GM18511 (cell line): ENCODE measurements around the gene RBM20.

Source experiments
- ATAC-seq: cut with Tn5 transposase; IDR thresholded peaks from one replicate; pipeline ENCODE4 v1.9.1; 2021; ENCODE audit warnings: mild to moderate bottlenecking, moderate library complexity; ENCODE audit not compliant: unreplicated experiment

The RBM20 gene

DNA sequence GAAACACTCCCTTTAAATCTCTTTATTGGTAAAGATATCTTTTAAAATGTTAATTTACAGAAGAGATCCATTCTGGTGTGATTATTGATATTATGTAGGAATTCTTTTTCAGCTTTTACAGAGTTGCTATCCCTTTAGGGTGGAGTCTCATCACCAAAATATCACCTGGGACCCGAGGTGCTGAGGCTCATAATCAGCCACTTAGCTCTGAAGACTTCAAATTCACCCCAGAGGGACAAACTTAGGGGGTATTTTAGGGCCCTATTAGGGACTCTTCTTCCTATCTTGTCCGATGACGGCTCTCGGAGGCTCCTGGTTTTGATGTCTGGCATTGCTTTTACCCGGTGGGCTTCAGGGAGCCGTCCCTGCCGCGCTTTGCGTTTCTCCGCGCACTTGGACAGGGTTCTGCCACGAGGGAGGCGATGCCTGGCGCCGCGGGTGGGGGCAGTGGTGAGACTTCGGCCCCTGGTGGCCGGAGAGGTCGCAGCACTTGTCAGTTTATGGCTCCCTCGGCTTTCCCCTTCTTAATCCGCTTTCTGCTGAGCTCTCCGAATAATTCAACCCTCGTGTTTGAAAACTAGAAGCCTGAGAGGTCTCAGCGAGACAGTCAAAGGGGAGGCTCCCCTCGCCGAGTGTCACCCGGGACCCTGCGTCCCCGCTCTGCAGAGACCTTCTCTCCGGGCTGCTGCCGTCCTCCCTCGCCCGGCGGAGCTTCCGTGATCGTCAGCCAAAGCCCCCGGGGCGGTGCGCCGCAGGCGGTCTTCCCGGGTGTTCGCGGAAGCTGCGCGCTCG, 27.8 kb downstream of the RBM20 start:
- peak; percentile 99 for ATAC-seq

DNA sequence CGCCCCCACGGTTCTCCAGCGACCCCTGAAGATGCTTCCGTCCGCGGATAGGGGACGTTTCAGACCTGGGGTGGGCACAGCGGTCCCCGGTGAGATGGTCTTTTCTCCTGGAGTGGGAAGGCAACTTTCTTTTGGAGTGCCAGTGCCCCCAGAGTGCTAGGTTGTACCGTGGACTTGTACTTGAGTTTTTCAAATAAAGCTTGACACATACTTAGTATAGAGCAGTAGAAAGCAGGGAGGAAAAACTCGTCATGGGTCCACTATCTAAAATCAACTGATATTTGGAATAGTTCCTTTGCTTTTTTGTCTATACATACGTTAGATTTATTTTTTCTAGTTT, 28.4 kb downstream of the RBM20 start:
- peak; percentile 47 for ATAC-seq

DNA sequence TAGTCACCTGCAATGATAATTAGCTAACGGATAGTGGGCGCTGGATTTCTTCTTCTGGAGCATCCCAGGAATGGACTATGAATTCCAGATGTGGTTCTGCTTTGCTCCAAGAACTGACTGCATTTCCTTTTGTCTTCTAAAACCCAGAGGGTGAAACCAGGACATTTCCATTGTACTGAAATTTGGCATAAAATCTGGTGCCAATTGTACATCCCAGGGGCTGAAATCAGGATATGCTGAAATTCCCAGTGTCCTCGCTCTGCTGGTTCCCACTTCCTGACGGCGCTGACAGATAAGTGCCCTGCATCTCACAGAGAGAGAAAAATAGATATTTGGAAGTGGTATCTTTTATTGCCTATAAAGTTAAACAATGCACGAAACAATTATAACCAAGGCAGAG, 31.9 kb downstream of the RBM20 start:
- no peak for ATAC-seq

DNA sequence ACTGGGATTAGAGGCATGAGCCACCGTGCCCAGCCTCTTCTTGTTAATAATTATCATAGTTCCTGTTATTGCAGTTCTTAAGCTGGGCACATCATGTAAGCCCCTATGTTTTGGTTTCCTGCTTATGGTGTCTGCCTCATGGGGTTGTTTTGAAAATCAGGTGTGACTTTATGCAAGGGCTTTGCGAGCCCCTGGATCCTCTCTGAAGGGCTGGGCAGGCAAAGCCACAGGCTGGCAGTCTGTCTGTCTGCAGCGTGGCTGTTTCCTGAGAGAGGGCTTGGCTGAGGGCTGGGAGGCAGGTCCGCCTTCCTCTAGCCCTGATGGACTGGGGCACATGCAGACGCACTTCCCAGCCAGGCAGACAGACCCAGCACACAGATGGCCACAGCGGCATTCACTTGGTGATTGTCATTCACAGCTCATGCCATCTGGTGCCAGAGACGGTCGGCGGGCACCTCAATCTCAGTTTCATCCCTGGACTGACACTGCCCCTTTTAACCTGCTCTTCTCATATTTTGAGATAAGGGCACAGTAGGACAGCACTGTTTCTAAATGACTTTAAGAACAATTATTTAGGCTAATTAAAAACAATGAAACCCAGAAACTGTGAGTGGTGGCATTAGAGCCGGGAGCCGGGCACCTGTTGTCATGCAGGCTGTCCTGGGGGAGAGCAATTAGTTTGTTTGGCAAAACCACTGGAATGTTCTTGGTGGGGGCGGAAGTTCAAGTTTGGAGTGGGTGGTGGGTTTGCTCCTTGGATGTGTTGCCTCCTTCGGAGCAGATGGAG, 35.5 kb downstream of the RBM20 start:
- ATAC-seq, result no peak

DNA sequence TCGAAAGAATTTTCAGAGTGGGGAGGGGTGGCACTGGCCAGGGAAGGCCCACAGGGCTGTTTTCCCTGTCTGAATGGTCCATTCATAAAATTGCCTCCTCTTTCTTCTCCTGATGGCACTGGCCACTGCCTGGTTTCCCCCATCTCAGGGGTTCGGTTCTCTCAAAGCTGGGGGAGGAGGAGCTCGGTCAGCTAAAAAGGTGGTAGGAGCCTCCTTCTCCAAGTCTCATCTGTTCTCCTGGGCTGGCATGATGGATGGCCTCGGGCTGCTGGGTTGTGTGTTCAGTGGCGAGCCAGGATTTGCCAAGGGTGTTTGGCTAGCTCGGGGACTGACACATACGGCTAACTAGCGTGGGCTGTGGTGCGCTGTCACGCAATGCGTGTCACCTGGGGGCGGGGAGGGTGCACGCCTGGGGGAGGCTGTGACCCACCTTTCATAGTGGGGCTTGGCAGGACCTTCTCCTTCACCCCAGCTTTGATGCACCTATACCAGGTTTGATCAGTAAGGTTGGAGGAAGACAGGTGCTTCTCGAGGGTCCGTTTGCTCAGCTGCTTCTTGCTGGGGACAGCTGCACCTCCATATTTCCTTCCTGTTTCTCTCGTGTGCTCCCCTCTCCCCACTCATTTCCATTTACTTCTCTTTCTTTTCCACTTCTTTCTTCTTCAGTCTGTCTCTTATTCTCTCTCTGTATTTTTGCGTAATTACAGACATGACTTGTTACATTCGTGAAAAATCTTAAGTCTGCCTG, 36.3 kb downstream of the RBM20 start:
- no peak for ATAC-seq

DNA sequence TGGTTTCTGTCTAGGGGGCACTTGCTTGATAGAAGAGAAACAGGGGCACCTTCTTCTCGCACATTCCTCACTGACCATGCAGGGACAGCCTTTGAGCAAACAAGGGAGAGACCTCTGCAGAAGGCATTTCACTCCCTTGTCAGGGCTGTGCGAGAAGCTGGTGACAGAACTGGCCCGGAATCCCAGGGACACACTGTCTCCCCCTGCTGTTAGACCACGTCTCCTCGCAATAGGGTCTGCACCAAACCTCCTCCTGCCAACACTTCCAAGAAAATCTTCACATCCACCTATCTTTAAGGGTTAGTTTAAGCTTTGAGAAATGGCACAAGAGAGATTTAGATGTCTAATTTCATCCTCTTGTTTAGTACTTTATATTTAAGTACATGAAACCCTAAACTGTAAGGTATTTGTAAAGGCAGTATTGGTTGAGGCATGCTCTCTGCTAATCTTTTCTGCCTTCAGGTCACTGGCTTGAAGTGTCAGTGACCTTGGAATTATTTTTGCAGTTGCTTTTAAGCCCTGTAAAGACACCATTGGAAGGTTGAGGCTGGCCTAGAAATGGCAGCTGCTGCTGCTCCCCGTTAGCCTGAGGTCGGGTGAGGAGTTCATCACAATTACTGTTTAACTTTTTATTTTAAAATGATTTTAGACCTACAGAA, 37.0 kb downstream of the RBM20 start:
- ATAC-seq, result no peak

DNA sequence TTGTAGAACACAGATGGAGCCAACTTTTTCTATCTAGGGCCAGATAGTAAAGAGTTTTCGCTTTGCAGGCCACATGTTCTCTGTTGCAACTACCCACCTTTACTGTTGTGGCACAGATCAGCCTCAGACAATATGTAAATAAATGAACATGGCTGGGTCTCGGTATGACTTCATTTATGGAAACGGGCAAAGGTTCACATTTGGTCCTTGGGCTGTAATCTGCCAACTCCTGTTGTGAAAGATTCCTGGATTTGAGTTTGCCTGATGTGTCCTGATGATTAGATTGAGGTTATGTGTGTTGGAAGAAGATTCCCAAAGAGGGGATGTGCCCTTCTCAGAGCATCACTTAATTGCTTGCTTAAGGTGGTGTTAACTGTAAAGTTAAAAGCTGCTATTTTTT, 38.2 kb downstream of the RBM20 start:
- no peak for ATAC-seq

DNA sequence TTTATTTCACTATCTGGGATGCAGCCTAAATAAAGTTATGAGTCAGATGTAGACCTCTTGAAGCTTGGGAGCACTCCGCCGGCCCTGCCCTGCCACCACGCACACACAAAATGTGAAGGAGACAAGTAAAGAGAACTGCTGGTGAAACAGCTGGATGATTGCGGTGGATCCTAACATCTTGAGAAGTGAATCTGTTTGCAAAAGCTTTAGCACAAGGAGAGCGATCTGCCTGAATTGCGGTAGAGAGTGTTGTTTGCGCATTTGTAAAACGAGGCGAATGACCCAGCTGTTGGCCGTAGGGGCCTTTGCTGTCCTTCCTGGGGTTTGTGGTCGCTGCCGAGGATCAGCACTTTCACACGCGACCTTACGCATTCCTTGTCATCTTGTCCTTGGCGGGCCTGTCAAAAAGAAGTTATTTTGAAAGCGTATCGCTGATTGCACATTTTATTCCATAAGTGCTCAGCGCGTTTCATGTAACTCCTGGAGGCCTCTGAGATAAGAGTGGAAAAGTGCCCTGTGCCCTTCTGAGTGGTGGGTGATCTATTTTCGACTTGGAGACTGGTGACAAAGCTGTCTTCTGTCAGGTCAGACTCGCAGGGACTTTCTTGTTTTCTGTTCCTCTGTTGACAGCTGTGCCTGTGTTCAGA, 40.8 kb downstream of the RBM20 start:
- no peak for ATAC-seq

DNA sequence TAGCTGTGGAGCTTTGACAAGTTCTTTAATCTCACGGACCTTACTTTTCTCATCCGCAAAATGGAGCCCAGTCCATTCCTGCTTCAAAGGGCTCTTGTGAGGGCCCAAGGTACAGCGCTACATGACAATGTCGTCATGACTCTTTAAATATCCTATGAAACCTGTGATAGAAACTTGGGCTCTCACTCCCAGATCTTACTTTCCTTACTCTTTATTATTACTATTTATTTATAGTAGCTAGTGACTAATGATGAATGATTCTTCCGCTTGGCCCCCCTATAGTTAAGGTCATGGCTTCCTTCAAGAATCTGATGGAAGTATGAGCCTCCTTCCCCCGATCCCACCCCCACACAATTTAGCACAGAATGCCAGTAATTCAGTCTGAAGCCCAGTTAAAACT, 41.9 kb downstream of the RBM20 start:
- ATAC-seq, result no peak

DNA sequence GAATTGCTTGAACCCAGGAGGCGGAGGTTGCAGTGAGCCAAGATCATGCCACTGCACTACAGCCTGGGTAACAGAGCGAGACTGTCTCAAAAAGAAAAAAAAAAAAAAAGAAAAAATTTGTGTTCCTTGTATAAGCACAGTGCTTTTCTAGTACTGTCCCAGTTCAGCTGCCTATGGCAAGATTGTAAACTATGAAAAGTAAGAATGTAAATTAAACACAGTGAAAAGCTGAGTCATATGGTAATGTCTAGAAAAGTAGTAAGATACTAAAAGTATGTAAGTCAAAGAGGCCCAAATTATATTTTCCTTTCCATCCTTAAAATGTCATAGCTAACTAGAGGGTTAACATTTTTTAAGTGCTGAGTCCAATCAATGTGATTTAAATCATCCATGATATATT, 42.8 kb downstream of the RBM20 start:
- no peak for ATAC-seq

DNA sequence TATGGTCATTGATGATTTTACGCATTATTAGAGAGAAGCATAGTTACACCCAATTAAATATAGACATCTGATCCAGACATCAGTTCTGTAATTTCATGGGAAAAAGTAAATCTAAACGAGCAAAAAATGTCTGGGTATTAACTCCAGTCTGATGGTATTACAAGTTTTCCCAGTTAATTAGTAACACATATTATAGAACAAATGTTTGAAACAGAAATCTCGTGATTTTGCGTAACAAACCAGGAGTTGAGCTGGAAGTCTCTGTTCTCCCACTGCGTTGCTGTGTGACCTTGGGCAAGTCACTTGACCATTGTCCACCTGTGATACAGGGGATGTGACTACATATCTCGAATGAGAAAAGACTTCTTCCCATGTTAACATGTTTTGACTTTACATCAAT, 43.3 kb downstream of the RBM20 start:
- ATAC-seq, result no peak

DNA sequence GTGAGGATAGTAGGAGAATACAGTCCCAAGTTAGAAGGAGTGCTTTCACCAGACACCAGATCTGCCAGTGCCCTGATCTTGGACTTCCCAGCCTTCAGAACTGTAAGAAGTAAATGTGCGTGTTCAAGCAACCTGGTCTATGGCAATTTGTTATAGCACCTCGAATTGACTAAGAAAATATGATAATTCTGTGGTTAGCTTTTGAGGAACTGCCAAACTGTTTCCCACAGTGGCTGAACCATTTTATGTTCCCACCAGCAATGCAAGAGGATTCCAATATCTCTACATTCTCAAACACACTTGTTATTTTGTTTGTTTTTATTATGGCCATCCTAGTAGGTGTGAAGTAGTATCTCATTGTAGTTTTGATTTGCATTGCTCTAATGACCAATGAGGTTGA, 47.0 kb downstream of the RBM20 start:
- ATAC-seq, result no peak

DNA sequence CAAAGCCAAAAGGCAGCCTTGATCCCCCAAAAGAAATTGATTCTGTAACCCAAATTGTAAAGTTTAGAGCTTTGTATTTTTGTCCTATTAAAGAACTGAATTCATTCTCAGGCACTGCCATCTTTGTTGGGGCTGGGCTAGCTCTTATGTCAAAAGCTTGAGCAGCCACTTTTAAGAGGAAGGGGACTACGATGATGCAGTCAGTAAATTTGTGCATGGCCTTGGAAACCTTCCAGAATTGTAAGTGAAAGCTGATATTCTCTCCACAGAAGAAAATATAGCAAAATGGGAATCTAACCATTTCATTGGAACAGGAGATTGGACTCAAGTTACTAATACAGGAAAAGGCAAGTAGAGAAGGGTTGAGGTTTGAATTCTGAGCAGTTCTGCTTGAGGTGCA, 50.1 kb downstream of the RBM20 start:
- ATAC-seq, result no peak

DNA sequence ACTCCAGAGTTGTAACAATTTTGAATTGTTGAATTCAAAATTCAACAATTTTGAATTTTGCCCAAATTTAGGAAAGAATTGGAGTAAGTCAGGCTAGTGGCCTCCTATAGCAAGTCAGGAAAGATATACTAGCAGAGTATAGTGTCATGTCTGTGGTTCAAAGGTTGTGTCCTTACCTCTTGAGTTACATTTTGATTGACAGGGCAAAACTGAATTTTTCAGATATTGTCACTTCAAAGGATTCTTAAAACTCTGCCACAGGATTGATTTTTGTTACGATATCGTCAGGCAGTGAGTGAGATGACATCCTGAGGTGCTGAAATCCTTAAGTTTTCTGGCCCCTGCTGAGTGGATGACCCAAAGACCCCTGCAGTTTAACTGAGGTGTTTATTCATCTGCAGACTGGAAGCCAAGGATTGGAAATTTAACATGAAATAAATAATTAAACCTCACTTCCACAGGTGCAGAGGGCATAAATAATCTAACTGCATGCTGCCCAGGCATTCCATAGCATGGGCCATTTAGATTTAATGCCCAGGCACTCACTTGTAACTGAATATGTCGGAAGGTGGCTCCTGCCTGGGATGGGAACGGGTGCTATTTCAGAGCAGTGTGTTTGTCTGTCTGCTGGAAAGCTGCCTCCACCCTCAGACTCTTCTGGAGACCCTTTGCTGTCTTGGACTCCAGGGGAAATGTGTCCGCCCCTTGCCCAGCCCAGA, 50.8 kb downstream of the RBM20 start:
- ATAC-seq, result no peak

DNA sequence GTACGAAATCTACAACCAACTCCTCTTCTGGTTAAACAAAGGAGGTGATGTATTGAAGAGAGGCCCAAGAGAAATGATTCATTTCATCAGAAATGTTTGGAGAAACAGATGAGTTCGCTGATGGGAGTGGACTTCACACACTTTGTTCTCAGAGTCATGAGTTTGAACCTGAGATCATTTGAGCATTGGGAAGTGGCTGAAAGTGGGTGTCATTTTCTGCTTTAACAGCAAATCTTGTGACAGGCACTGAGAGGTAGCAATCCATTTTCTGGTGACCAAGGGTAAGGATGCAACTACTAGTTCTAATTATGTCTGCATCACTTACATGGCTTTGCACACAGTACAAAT, 51.4 kb downstream of the RBM20 start:
- ATAC-seq, result no peak

DNA sequence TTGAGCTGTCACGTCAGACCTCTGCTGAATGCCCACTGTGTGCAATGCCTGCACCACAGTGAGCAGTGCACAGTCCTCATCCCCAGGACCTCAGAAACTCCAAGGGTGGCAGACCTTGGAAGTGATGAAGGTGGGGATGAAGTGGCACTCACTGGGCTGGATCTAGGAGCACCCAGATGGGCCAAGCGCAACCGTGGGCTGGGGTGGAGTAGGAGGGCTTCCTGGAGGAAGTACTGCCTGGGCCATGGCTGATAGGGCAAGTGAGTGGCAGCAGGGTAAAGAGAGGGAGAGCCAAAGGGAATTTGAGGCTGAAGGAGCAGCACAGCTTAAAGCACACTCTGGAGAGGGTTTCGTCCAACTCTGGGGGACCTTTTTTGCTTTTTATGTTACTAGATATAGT, 52.3 kb downstream of the RBM20 start:
- ATAC-seq, result no peak

DNA sequence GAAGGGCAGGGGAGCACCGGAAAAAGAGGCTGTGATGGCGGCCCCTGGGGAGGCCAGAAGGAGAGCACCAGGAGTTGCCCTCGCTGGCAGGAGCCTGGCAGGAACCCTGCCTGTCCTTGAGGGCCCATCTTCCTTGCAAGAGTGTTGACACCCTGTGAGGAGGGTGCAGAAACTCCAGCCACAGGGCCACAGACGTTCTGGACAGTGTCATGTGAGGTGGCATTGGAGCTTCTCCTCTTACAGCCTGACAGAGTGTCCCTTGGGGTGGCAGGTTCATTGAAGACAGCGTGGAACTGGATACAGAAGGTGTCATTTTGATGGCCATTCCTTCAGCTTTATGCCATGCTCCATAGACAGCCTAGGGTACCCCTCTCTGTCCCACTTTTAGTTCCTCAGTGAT, 54.2 kb downstream of the RBM20 start:
- ATAC-seq, result no peak

DNA sequence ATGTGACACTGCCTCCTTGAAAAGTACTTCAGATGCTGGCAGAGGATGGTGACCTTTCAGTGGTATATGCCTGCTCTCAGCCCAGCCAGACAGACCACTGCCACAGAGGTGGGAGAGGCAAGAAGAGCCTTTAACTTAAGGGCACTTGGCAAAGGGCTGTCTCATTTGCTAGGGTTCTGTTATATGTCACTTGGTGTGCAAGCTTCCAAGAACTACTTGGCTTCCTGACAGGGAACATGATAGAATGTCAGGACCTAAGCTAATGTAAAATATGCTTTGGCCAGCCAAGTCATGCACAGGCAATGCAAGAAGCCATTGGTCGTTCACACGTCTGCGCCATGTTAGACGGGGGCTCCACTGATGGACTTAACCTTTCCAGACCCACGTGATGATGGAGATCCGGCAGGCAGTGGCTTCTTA, 54.7 kb downstream of the RBM20 start:
- no peak for ATAC-seq

DNA sequence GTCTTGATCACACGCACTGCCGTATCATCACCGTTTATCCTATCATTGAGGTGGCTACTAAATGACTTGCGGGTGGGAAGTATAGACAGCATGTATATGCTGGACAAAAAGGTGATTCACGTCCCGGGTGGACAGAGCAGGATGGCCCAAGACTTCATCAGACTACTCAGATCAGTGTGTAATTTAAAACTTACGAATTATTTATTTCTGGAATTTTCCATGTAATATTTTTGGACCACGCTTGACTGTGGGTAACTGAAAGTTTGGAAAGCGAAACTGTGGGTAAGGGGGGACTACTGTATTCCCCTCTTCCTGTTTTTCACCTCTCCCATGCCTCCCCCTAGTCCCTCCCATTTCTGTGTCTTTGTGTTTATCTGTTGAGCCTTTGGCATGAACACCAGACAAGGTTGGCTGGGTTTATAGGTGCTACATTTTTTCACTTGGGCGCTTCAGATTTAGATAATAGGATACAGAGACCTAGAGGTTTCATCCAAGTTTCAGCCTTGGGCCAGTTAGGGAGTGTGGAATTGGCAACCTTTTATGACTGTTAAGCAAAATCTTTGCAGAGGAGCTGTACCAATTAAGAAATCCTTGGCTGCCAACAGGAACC, 55.8 kb downstream of the RBM20 start:
- no peak for ATAC-seq
